NCI-H460 (cell line): ENCODE measurements around the gene MARS1. TPM values are rescaled to one million over a fixed set of nuclear protein-coding genes. Genes with fewer than 3 reads are reported as not detected.

Source experiments
- DNase-seq: peaks from one replicate; pipeline ENCODE4 v3.0.0-alpha.2; 2016; ENCODE audit warnings: low read depth; ENCODE audit errors: extremely low read depth
- total RNA-seq: library from RNA; depleted of rRNA; stranded (reverse); fragments of >200 nt; shearing (Covaris generic); gene quantifications from 2 replicates; pipeline ENCODE4 v1.2.3, GENCODE V29; 2014

Gene MARS1
- total RNA-seq, 1 experiment from 2014 or later: 346 TPM

GRCh38 chr12:57470970-57471656 is 16.8 kb upstream of the MARS1 start:
- DNase-seq: no peak

DNA sequence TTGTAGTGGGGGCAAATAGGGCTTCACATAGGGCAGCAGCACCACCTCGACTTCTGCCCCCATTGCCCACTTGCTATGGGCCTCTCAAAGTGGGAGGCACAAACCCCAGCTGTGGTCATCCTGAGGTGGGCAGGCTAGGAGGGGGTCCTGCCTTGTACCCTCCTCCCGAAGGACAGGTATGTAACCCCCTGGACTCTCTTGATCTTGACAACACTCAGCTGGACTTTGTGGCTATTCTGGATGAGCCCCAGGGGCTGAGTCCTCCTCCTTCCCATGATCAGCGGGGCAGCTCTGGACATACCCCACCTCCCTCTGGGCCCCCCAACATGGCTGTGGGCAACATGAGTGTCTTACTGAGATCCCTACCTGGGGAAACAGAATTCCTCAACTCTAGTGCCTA is 16.2 kb upstream of the MARS1 start:
- no peak for DNase-seq

DNA sequence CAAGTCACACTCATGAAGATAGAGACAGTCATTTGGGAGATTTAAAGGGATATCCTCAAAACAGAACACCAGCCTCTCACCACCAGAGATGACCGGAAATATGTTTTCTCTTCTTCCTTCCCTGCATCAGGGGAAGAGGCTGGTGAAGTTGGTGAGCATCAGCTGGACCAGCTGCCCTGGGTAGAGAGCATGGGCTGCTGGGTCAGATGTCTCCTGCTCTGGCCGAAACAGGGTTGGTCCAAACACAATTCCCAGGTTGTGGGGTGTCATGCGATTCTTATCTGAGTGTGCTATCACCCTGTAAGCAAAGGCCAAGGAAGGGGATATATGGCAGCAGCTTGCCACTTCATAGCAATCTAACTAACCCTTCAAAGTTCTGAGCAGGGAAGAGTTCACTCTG is 15.5 kb upstream of the MARS1 start:
- no peak for DNase-seq

DNA sequence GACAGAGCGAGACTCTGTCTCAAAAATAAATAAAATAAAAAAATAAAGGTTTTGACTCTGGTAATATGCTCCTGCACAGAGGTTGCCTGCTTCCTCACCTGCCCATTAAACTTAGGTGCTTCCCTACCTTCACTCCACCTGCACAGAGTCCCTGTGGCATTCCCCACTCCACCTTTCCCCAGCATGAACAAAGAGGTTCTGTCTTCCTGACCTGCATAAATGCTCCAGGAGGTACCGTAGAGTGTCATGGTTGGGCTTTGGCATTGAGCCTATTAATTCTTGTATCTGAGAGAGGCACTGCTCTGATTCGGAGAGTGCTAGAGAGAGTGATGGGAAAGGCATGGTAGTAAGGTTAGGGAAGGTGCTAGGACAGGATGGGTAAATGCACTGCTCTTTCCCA is 14.5 kb upstream of the MARS1 start:
- no peak for DNase-seq

- no peak for DNase-seq
Observed at GRCh38 chr12:57473886-57474285, 14.0 kb upstream of the MARS1 start.

DNA sequence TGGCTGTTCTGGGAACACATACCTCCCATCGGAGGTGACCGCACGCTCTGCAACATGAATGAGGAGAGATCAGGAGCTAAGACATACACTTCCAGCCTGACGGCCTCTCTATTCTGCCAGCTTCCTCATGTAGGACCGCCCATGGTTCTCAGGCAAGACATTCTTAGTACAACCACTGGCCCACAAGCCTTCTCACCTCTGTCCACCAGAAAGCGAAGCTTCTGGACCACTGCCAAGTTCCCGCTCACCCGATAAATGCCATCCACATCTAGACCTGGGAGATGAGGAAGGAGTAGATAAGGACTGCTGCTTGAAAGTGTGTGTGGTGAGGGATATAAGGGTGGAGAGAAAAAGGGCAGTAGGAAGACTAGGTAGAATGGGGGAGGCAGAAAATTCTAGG is 13.4 kb upstream of the MARS1 start:
- no peak for DNase-seq

DNA sequence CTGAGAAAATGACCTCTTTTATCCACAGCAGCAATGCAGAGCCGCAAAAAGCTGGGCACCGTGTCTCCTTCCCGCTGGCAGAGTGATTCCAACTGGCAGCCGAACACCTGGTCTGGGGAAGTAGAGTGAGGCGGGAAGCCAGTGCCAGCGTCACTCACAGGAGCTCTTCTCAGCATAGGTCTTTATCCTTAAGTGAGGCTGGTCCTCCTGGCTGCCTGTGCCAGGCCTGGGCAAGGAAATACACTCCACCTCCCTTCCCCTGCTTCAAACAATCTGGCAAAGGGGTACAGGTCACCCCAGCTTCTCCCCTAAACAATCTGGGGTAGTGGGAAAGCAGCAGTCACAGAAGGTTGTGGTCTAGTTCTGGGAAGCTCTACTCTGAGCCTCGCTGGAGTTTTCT is 13.0 kb upstream of the MARS1 start:
- DNase-seq: no peak

GRCh38 chr12:57475271-57476161 is 12.4 kb upstream of the MARS1 start:
- DNase-seq: no peak

- no peak for DNase-seq
Observed at GRCh38 chr12:57476162-57476992, 11.5 kb upstream of the MARS1 start.

GRCh38 chr12:57476993-57477709 is 10.7 kb upstream of the MARS1 start:
- no peak for DNase-seq

GRCh38 chr12:57477710-57478681 is 9.9 kb upstream of the MARS1 start:
- no peak for DNase-seq

DNA sequence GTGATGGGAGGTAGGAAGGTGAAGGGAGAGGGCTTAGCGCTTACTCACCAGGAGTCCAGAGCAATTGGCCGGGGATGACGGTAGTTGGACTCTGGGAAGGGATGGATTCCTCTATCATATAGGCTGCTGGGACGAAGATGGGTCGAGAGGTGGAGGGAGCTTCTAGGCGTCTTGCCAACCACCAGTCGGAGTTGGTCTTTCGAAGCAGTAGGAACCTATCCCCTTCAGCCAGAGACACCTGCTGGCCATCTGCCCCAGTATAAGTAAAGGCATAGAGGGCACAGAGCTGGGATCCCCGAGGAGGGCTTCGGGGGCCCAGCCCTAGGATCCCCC is 8.9 kb upstream of the MARS1 start:
- no peak for DNase-seq

DNA sequence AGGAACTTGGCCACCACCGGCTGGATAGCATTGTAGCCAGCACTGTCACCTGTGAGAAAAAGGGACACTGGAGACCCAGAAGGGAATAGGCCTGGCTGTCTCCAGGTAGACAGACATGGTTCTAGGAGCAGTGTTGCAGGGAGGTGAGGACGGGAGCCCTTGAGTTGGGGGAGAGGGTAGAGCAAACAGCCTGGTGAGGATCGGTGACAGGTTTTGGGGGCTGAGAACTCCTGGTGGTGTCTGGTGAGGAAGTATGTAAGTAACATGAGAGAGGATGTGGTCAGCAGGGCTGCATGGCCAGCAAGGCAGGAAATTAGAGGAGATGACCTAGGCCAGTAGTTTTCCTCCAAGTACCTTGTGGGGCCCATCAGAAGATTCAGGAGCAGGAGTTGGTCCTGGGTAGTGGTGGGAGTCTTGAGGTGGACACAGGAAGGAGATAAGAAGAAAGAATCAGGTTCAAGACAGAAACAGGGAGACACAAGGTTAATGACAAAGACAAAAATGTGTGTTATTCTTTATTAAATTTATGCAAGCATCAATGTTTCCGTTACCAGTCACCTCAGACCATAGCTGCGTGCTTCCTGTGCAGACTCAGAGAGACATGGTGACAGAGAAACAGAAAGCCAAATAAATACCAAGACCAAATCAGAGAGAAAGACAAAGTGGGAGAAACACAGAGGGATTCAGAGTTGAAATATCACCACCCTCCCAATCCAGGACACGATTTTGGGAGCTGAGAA is 8.3 kb upstream of the MARS1 start, which contains the start of gene ARHGAP9:
Gene ARHGAP9, minus strand, starts transcription at position 491 of the 740 bp plus-strand sequence. Its CDS starts 460 bp downstream, at position 31.
- DNase-seq: no peak

DNA sequence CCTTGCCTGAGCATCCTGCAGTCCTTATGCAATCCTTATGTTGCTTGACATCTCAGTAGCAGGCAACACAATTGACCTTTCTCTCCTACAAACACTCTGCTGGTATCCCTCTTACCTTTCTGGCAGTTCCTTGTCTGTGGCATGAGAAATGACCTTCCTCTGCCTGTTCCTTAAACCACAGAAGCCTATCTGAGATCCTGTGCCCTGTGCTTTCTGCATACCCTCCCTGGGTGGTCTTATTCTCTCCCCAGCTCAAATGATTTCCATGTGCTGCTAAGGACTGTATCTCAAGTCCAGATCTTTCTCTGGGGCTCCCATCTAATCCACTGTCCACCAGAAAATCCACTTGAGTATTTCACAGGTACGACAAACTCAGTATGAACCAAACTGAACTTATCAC is 6.2 kb upstream of the MARS1 start:
- DNase-seq: no peak

DNA sequence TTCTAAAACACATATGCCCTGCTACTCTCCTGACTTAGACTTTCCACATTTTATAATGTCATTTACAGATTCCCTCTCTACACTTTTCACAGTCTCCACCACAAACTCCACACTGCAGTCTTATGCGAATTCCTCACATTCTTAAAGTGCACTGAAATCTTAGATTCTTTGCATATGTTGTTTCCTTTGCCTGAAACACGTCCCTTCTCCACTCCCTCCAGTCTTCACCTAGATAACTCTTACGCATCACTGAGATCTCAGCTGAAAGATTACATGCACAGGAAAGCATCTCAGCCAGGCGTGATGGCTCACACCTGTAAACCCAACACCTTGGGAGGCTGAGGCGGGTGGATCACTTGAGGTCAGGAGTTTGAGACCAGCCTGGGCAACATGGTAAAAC is 4.4 kb upstream of the MARS1 start:
- no peak for DNase-seq

GRCh38 chr12:57485695-57486094 is 2.2 kb upstream of the MARS1 start:
- DNase-seq: no peak

- no peak for DNase-seq
Observed at GRCh38 chr12:57487055-57487596, 742 bp upstream of the MARS1 start.

DNA sequence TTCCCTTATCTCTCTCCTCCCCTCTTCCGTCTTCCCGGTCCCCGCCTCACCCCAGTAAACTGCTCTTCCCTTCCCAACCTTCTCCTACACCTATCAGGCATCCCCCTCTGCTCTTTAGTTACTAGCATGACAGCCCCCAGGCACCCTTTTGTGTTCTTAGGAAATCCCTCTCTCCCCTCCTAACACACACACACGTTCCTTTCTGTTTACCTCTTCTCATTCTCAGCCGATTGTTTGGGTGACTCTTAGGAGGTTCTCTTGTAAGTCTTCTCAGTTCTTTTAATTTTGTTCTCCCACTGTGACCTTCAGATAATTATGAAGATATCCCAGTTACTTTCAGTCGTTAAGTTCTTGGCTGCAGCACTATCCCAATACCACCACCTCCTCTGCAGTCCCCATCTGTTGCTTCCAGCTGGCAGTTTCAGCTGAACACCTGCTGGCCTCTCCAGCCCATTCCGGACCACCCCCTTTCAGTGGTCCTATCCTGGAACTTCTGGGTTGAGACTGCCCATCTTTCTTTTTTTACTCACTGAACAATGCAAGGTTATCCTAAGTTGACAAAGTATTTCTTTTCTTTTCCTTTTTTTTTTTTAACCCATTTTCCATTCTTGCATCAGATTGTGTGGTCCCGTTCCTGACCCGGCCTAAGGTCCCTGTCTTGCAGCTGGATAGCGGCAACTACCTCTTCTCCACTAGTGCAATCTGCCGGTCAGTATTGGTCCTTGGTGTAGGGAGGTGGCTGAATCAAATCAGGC is 711 bp downstream of the MARS1 start:
- no peak for DNase-seq
